AG10803 (cell line): ENCODE data around the gene PLPP3.

Experiments
- DNase-seq: peaks from one replicate; pipeline ENCODE4 v3.0.0; 2010; ENCODE audit warnings: low read depth
- H3K4me3 ChIP-seq: 2 replicates; pipeline ENCODE4 v1.5.1; 2011; ENCODE audit warnings: mild to moderate bottlenecking, low read length, control low read depth
- TF ChIP-seq, protein P1 (sequence below): conservative IDR thresholded peaks from 2 replicates; pipeline ENCODE4 v1.5.1; 2011; ENCODE audit warnings: mild to moderate bottlenecking, low read length, control low read depth, inconsistent platforms

Gene PLPP3

DNA sequence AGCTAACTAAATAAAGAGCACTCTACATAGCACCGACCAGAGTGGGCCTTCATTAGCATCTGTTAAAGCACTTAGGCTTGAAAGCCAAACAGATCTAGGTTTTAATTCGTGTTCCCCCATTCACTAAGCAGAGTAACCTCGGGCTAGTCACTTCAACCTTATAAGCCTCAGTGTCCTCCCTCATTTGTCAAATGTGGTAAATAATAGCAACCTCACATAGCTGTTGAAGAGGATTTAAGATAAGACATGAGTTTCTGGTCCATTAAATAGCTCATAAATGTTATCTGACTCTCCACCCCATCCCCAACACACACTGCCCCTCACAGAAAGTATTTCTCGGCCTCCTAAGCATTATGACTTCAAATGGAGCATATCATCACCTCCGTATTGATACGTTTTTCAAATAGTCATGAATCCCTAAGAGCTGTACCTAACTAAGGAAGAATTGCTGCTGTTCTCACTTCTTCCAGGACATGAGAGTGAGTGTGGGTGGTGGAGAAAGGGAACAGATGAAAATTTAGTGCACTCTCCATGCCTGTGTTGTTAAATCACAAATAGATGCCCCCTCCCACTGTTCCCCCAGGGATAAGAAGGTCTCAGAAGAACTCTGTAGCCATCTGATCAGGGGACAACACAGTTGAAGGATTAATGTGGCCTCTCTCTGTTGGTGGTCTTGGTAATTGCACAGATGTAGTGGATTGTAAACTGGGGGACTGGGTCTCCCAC, 47.6 kb downstream of the PLPP3 start:
- no peak for DNase-seq
- no peak overlapping the region for H3K4me3 ChIP-seq
- TF ChIP-seq, protein P1, sequence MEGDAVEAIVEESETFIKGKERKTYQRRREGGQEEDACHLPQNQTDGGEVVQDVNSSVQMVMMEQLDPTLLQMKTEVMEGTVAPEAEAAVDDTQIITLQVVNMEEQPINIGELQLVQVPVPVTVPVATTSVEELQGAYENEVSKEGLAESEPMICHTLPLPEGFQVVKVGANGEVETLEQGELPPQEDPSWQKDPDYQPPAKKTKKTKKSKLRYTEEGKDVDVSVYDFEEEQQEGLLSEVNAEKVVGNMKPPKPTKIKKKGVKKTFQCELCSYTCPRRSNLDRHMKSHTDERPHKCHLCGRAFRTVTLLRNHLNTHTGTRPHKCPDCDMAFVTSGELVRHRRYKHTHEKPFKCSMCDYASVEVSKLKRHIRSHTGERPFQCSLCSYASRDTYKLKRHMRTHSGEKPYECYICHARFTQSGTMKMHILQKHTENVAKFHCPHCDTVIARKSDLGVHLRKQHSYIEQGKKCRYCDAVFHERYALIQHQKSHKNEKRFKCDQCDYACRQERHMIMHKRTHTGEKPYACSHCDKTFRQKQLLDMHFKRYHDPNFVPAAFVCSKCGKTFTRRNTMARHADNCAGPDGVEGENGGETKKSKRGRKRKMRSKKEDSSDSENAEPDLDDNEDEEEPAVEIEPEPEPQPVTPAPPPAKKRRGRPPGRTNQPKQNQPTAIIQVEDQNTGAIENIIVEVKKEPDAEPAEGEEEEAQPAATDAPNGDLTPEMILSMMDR = no peak

- TF ChIP-seq, protein P1 = no peak
- DNase-seq = no peak
- no peak overlapping the region for H3K4me3 ChIP-seq
These were observed 49.6 kb downstream of the PLPP3 start for GRCh38 chr1:56529801-56530200.

DNA sequence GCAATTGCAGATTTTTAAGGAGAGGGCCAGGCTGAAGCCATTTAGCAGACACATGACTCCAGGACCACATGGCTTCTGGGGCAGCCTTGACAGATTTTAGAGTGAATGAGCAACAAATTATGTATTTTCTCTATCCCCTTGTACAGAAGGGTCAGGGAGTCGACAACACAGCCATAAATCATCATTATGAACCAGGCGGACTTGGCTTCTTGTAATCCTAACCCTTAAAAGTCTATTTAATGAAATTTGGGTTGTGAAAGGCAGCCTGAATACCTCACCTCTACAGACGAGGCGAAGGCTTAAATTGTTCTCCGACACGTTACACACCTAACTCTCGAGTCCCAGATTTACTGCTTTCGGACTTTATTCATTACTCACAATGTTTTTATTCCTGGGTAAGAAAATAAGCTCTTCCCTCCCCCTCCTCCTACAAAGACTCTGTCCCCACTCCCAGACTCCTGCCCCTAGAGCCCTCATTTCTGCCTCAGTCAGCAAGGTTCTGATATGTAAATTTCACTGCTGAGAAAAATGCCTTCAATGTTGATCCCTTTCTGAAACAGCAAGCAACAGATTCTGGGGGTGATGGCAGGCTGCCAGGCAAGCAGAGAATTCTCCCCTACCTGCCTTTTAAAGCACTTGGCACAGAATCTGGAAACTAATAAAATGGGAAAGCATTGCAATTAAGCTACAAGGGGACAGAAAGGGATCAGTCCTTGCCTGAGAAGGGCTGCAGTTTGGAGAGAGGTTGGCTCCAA, 51.6 kb downstream of the PLPP3 start:
- TF ChIP-seq, protein P1 = no peak
- no peak for DNase-seq
- no peak overlapping the region for H3K4me3 ChIP-seq

GRCh38 chr1:56526571-56527174, 52.7 kb downstream of the PLPP3 start:
- TF ChIP-seq, protein P1 = no peak
- H3K4me3 ChIP-seq = no peak overlapping the region
- no peak for DNase-seq

DNA sequence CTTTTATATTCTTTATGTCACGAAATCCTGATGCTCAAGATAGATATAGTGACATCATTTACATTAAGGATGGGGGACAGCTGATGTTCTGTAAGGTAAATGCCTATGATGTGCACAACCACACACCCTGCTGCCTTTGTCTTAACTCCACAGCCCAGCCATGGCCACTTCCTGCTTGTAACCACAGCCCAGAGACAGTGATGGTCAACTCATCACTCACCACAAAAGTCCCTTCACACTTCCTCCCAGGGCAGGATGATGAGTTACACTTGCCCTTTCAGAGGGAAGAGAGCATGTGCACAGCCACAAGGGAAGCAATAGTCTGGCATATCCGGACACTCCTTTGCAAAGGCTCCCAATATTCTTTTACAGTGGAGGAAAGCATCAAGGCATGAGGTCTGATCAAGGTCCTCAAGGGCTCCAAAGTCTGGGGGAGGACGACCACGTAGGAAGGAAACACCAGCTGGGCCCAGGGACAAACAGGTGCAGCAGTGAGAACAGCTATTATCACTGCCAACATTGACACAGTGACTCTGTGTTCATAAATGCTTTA, 53.8 kb downstream of the PLPP3 start:
- TF ChIP-seq, protein P1 = no peak
- DNase-seq = peak; percentile 61
- no peak overlapping the region for H3K4me3 ChIP-seq

GRCh38 chr1:56524263-56524662, 55.1 kb downstream of the PLPP3 start:
- DNase-seq = no peak
- no peak overlapping the region for H3K4me3 ChIP-seq

More at GRCh38 chr1:56524263-56524662, 55.1 kb downstream of the PLPP3 start:
- TF ChIP-seq, protein P1 = no peak
